Erythroblast (primary cell): Measurements from ENCODE around the gene NR1H3.

ENCODE experiments used
- GATA1 ChIP-seq: IDR thresholded peaks from 2 replicates; pipeline ENCODE4 v1.6.1; 2011; ENCODE audit warnings: low read depth, mild to moderate bottlenecking, control low read depth, low read length, moderate library complexity
- POLR2A ChIP-seq: IDR thresholded peaks from 2 replicates; pipeline ENCODE4 v1.6.1; 2011; ENCODE audit warnings: mild to moderate bottlenecking, low read length

DNA sequence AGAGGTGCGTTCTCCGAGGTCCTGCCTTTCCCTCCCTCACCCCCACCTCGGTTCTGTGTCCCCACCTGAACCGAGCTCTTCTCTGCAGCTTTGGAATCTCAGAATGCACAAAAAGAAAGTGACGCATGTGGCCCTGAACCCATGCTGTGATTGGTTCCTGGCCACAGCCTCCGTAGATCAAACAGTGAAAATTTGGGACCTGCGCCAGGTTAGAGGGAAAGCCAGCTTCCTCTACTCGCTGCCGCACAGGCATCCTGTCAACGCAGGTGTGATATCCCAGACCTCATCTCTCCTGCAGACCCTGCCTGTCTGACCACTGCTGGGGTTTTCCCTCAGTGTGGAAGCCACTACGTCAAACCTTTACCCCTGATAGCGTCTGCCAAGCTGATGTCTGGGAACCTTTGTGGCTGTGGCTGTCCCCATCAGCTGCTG, 23.1 kb upstream of the NR1H3 start:
- TF ChIP-seq POLR2A (no peak), GATA1 (no peak)
